Neural cell (in vitro differentiated cells): Measurements from ENCODE around the gene DENND1A.

Experiments
- EP300 ChIP-seq: fragments of 450-650 bp; conservative IDR thresholded peaks from 2 replicates; pipeline ENCODE4 v1.6.1; 2014; ENCODE audit warnings: antibody characterized with exemption, mild to moderate bottlenecking, moderate library complexity; ENCODE audit not compliant: poor library complexity, severe bottlenecking
- POLR2AphosphoS5 ChIP-seq: IDR thresholded peaks from 2 replicates; pipeline ENCODE4 v1.6.1; 2012
- TF ChIP-seq, protein P1 (sequence below): fragments of 450-650 bp; IDR thresholded peaks from 2 replicates; pipeline ENCODE4 v1.5.1; 2014; ENCODE audit warnings: antibody characterized with exemption, mild to moderate bottlenecking, moderate library complexity; ENCODE audit not compliant: poor library complexity, severe bottlenecking

GRCh38 chr9:123893831-123894460 lies 36.0 kb downstream of the DENND1A start:
- TF ChIP-seq POLR2AphosphoS5 (no peak), EP300 (no peak)
- TF ChIP-seq, protein P1, sequence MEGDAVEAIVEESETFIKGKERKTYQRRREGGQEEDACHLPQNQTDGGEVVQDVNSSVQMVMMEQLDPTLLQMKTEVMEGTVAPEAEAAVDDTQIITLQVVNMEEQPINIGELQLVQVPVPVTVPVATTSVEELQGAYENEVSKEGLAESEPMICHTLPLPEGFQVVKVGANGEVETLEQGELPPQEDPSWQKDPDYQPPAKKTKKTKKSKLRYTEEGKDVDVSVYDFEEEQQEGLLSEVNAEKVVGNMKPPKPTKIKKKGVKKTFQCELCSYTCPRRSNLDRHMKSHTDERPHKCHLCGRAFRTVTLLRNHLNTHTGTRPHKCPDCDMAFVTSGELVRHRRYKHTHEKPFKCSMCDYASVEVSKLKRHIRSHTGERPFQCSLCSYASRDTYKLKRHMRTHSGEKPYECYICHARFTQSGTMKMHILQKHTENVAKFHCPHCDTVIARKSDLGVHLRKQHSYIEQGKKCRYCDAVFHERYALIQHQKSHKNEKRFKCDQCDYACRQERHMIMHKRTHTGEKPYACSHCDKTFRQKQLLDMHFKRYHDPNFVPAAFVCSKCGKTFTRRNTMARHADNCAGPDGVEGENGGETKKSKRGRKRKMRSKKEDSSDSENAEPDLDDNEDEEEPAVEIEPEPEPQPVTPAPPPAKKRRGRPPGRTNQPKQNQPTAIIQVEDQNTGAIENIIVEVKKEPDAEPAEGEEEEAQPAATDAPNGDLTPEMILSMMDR, result no peak
